Astrocyte of the spinal cord (primary cell): ENCODE data around the gene POC5.

Experiments used
- DNase-seq: peaks from one replicate; pipeline ENCODE4 v3.0.0; 2011; ENCODE audit warnings: low read depth, low spot score
- H3K4me3 ChIP-seq: 2 replicates; pipeline ENCODE4 v1.5.1; 2011; ENCODE audit warnings: low read depth, mild to moderate bottlenecking, low read length, moderate library complexity
- in situ Hi-C: cut with HindIII; loops from 2 replicates; pipeline ENCODE4 v1.10.0; 2017; ENCODE audit warnings: low sequenced_read_pairs
- TF ChIP-seq, protein P1 (sequence below): IDR thresholded peaks from 2 replicates; pipeline ENCODE4 v1.5.1; 2012; ENCODE audit warnings: low read depth, mild to moderate bottlenecking, low read length, inconsistent platforms

POC5 gene

DNA sequence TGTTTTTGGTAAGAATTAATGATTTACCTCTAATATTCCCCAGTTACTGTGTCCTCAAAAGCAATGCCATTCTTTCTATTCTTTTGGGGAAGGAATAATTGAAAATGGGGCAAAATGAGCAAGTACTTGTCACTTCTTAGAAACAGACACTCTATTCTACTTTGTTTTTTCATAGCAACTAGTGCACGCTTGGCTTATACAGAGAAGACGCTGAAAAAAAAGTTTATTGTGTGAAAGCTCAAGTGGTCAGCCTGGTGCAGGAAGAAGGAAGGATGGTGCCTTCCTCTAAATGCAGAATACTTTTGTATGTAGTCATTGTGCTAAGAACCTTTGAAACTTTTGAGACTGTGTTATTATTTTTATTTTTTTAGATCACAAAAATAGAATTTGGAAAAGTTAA, 76.4 kb downstream of the POC5 start:
- in situ Hi-C loops: no loop called here
- H3K4me3 ChIP-seq: no peak overlapping the region
- TF ChIP-seq, protein P1, sequence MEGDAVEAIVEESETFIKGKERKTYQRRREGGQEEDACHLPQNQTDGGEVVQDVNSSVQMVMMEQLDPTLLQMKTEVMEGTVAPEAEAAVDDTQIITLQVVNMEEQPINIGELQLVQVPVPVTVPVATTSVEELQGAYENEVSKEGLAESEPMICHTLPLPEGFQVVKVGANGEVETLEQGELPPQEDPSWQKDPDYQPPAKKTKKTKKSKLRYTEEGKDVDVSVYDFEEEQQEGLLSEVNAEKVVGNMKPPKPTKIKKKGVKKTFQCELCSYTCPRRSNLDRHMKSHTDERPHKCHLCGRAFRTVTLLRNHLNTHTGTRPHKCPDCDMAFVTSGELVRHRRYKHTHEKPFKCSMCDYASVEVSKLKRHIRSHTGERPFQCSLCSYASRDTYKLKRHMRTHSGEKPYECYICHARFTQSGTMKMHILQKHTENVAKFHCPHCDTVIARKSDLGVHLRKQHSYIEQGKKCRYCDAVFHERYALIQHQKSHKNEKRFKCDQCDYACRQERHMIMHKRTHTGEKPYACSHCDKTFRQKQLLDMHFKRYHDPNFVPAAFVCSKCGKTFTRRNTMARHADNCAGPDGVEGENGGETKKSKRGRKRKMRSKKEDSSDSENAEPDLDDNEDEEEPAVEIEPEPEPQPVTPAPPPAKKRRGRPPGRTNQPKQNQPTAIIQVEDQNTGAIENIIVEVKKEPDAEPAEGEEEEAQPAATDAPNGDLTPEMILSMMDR: no peak

DNA sequence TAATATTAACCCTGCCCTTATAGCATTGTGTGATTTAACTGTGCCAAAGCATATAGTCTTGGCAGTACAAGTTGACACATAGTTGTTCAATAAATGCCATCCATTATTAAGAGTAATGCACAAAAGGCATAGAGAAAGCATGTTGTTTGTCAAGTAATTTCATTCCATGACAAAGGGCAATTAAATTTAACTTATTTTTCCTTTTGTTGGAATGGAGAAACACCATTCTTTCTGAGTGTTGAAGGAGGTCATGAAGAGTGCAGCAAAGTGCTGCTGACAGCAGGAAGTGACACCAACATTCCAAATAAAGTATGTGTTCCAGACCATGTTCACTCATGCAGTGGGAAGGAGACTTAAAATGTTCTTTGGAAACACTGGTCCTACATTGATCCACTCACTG, 76.8 kb downstream of the POC5 start:
- peak; percentile 73 for DNase-seq
- TF ChIP-seq, protein P1: no peak
- in situ Hi-C loops: no loop called here
- no peak overlapping the region for H3K4me3 ChIP-seq

More for the DNA sequence above, 76.4 kb downstream of the POC5 start:
- DNase-seq: no peak

DNA sequence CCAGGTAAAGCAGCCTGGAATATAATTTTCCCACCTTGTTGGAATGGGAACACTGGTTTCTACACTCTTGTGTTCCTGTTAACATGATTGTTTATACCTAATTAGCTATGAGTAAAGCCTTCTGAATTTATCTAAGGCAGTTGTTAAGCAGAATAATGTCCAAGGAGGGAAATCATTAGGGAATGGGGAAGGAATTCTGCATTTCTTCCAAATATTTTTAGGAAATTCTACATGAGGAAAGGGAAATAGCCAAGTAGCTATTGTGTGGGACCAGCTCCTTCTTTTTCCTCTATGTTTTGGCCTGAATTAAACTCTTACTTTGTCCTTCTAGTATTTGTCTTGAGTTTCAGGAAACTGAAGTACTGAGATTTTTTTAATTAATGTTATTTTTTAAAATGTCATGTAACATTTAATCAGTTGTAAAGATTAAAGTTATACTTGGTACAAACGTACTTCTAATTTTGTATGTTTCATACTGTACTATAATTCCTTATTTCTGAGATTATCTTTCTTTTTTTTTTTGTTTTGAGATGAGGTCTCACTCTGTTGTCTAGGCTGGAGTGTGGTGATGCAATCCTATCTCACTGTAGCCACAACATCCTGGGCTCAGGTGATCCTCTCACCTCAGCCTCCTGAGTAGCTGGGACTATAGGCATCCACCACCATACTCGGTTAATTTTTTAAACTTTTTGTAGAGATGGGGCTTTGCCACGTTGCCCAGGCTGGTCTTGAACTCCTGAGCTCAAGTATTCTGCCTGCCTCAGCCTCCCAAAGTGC, 77.5 kb downstream of the POC5 start:
- in situ Hi-C loops: no loop called here
- TF ChIP-seq, protein P1: no peak
- no peak overlapping the region for H3K4me3 ChIP-seq
- no peak for DNase-seq

DNA sequence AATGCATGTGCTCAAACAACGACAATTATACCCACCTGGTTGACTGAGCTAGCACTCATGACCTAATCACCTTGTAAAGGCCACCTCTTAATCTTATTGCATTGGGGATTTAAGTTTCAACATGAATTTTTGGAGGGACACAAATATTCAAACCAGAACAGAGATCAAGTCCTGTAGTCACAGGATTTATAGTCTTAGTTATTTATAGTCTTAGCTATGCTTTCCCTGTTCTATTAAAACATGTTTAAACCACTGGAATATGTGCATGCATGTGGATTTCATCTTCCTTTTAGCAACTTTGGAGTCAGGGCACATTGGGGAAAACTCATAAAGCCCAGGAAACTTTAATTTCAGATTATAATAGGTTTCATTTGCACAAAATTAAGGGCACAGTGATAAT, 79.3 kb downstream of the POC5 start:
- no peak overlapping the region for H3K4me3 ChIP-seq
- DNase-seq: no peak
- TF ChIP-seq, protein P1: no peak
- in situ Hi-C loops: no loop called here

DNA sequence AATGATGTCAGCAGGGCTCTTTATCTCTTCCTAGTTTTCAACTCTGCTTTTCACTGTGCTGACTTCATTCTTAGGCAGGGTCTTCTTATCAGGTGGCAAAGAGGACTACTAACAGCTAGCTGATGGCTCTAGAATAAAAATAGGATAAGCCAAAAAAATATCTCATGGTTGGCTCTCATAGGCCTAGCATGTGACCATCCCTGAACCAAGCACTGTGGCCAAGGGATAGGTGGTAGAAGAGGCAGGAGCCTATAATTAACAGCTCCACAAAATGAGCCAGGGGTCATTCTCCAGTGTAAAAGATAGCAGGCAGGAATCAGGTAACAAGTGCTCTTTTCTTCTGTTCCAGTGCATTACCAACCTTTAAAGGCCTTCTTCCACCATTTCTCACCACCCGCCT, 84.9 kb downstream of the POC5 start:
- in situ Hi-C loops: no loop called here
- H3K4me3 ChIP-seq: no peak overlapping the region
- no peak for DNase-seq
- TF ChIP-seq, protein P1: no peak

DNA sequence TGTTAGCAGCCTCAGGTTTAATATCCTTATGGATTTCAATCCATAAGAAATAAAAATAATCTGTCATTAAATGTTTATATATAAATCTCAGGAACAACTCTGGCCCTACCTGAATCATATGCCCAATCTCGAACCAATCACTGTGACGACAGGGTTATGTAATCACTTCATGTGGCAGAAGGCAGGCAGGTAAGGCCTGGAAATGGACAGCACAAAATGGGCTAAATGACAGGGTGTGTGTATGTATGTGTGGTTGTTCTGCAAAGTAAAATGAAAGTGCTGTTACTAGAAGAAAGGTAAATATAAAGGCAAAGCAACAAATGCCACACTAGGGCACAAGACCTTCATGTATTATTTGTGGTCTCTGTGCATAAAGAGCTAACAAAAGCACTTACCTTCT, 86.4 kb downstream of the POC5 start:
- no peak for DNase-seq
- TF ChIP-seq, protein P1: no peak
- no peak overlapping the region for H3K4me3 ChIP-seq
- in situ Hi-C loops: no loop called here
